ENCODE results near the gene PDIA2. TPM values are rescaled to one million over a fixed set of nuclear protein-coding genes. Genes with fewer than 3 reads are reported as not detected.

PDIA2 gene
- total and polyA plus RNA-seq, 2 donors (not counting 3 experiments of a cell fraction or from before 2014, with no cell fraction given) = 0.63 TPM; not detected in 1

DNA sequence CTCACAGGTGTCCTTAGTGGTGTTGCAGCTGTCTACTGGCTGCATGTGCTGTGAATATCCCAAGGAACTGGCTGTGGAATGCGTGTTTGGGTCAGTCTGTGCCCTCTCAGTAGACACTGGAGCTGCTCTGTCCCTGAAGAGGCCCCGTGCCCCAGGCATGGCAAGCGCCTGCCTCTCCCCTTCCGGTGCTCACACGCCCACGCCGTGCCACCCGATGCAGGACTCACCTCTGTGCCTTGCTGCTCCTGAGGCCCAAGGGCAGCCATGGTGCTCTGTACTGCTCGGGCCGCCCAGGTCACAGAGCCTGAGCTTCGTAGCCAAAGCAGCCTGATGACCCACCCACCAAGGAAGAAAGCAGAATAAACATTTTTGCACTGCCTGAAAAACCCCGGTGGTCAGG is 17.3 kb upstream of the PDIA2 start:
- TF ChIP-seq FOS (IDR thresholded peaks at IDR 0.05; ENCODE audit: borderline replicate concordance, insufficient read depth, low read length) (no peak), POLR2A (IDR thresholded peaks at IDR 0.05; ENCODE audit: low read depth, low read length) (no peak), POLR2AphosphoS5 (IDR thresholded peaks at IDR 0.05; ENCODE audit: insufficient read depth, low read depth, low read length) (no peak), JUN (IDR thresholded peaks at IDR 0.05; ENCODE audit: borderline replicate concordance, insufficient read depth, insufficient read length, low read depth) (no peak), EZH2 (IDR thresholded peaks at IDR 0.05; ENCODE audit: borderline replicate concordance, low read depth, low read length, severe bottlenecking) (no peak), GATA2 (IDR thresholded peaks at IDR 0.05; ENCODE audit: insufficient read depth, insufficient read length, low read depth, low read length) (no peak), MYC (IDR thresholded peaks at IDR 0.05; ENCODE audit: low read depth, low read length) (no peak)
- TF ChIP-seq, protein P1, sequence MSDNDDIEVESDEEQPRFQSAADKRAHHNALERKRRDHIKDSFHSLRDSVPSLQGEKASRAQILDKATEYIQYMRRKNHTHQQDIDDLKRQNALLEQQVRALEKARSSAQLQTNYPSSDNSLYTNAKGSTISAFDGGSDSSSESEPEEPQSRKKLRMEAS (IDR thresholded peaks at IDR 0.05; ENCODE audit: insufficient read depth, insufficient read length) = no peak
- TF ChIP-seq, protein P2, sequence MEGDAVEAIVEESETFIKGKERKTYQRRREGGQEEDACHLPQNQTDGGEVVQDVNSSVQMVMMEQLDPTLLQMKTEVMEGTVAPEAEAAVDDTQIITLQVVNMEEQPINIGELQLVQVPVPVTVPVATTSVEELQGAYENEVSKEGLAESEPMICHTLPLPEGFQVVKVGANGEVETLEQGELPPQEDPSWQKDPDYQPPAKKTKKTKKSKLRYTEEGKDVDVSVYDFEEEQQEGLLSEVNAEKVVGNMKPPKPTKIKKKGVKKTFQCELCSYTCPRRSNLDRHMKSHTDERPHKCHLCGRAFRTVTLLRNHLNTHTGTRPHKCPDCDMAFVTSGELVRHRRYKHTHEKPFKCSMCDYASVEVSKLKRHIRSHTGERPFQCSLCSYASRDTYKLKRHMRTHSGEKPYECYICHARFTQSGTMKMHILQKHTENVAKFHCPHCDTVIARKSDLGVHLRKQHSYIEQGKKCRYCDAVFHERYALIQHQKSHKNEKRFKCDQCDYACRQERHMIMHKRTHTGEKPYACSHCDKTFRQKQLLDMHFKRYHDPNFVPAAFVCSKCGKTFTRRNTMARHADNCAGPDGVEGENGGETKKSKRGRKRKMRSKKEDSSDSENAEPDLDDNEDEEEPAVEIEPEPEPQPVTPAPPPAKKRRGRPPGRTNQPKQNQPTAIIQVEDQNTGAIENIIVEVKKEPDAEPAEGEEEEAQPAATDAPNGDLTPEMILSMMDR (IDR thresholded peaks at IDR 0.05; ENCODE audit: extremely low read depth in 1 of 2, insufficient read depth in 1 of 2, low read depth in 1 of 2, low read length in 2 of 2) = no peak
- H4K20me1 ChIP-seq (replicated peaks; ENCODE audit: control insufficient read depth, extremely low read depth, insufficient read depth, low read length) = no peaks in the 10 kb centered on the region
- POLR2A ChIA-PET = no interaction called here
- no peaks in the 10 kb centered on the region for H3K4me1 ChIP-seq (ENCODE audit: control insufficient read depth, extremely low read depth, insufficient read depth, low read length)
- H3K4me2 ChIP-seq (ENCODE audit: insufficient read depth, low read length) = no peak overlapping the region
- H3K27ac ChIP-seq (ENCODE audit: insufficient read depth, low read depth, low read length) = no peak overlapping the region
- no peak overlapping the region for H3K9ac ChIP-seq (replicated peaks; ENCODE audit: extremely low read depth, insufficient read depth, low read length)
- CTCF ChIA-PET = no interaction called here
- no peak for FAIRE-seq
- H3K79me2 ChIP-seq (ENCODE audit: control insufficient read depth, insufficient read depth, low read length) = no peaks in the 10 kb centered on the region
- BruUV-seq (replicated peaks) = TSS peak; percentile 53
- H3K9me3 ChIP-seq (replicated peaks; ENCODE audit: control insufficient read depth, insufficient read depth, low read length) = no peaks in the 10 kb centered on the region
- no peaks in the 10 kb centered on the region for H3K9me1 ChIP-seq (replicated peaks; ENCODE audit: control insufficient read depth, extremely low read depth, insufficient read depth, low read length)
- dilution Hi-C loops (cut with MboI; ENCODE audit: extremely low pct_ligation_motif_present, low sequenced_read_pairs) (no loop called here), intact Hi-C loops (cut with micrococcal nuclease) (no loop called here)
- peaks cover 0 to 15% of the 10 kb centered on the region in 2 experiments for H3K36me3 ChIP-seq (ENCODE audit: control insufficient read depth in 2 of 2, extremely low read depth in 1 of 2, insufficient read depth in 2 of 2, low read length in 2 of 2)
- H2AFZ ChIP-seq (ENCODE audit: low read depth, low read length) = no peak overlapping the region
- no peaks in the 10 kb centered on the region for H3K27me3 ChIP-seq (ENCODE audit: control insufficient read depth in 2 of 2, insufficient read depth in 2 of 2, low read length in 2 of 2)
- no peak for DNase-seq (ENCODE audit: low read depth, low spot score)
- H3K4me3 ChIP-seq (replicated peaks in 1 of 3; ENCODE audit: insufficient read depth in 1 of 3, low read depth in 1 of 3, low read length in 3 of 3) = no peak overlapping the region
